Subcutaneous adipose tissue (tissue), 4 donors: ENCODE measurements around the gene EHMT1. TPM values are rescaled to one million over a fixed set of nuclear protein-coding genes. Genes with fewer than 3 reads are reported as not detected.

Source experiments
- CTCF ChIP-seq: fragments of 450-650 bp; IDR thresholded peaks from one replicate; pipeline ENCODE4 v1.5.1; 2016; ENCODE audit warnings: low read depth, mild to moderate bottlenecking, control low read depth, antibody characterized with exemption, moderate library complexity
- total RNA-seq, 4 donors: library from RNA; depleted of rRNA; stranded (reverse); fragments of >200 nt; gene quantifications; one replicate each; pipeline ENCODE4 v1.1.0, GENCODE V29; 2016

Gene EHMT1
- total RNA-seq, 4 donors from 2014 or later, result 53.2 to 168 (median 65.9) TPM

GRCh38 chr9:137785704-137786161 is 166.9 kb downstream of the EHMT1 start:
- no peak for TF ChIP-seq CTCF

GRCh38 chr9:137786511-137786920 is 167.7 kb downstream of the EHMT1 start:
- TF ChIP-seq CTCF, result no peak

DNA sequence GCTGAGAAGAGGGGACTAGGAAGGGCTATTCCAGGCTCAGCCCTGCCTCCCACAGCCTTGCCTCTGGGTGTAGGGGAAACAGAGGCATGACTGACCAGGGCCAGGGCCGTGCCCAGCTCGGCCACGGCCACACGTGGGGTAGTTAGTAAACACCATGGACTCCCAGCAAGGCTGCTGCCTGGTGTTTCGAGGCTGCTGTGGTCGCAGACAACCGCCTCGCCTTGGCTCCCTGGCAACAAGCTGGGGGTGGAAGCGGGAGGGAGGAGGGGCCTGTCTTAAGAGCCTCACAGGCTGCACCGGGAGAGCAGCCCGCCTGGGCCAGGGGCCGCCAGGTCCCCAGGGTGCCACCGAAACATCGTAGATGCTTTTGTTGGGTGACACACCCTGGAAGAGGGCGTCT is 168.6 kb downstream of the EHMT1 start:
- TF ChIP-seq CTCF, result no peak

GRCh38 chr9:137787786-137788505 is 169.1 kb downstream of the EHMT1 start:
- TF ChIP-seq CTCF, result no peak

DNA sequence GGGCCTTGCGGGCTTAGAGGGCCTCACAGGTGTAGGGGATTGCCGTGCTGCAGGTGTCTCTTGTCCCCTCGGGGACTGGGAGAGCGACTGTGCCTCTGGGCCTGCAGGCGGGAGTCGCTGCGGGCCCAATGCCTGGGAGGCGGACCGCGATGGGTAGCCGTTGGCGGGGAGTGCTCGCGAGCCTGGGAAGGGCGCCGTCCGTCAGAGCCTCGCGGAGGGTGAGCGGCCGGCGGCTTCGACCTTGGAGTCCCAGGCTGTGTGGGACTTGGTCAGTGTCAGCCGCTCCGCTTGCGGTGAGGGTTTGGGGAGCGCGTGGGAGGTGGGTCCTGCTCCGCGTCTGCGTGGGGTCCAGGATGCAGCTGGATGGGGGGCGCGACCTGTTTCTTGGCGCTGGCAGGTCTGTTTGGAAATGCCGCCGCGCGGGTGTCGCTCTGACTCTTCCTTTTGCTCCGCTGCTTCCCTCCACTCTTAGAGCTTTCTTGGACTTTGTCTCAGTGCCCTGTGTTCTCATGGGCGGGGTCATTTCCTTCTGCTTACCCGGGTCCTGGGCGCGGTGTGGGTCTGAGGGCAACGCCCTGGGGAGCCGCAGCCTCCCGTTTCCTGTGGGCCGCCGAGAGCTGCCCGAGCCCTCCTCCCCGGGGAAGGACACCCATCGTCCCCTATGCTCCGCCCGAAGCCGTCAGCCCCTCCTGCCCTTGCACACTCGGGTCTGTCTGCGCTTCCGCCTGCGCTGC is 169.9 kb downstream of the EHMT1 start:
- TF ChIP-seq CTCF, result no peak

GRCh38 chr9:137789295-137789895 is 170.6 kb downstream of the EHMT1 start:
- no peak for TF ChIP-seq CTCF

DNA sequence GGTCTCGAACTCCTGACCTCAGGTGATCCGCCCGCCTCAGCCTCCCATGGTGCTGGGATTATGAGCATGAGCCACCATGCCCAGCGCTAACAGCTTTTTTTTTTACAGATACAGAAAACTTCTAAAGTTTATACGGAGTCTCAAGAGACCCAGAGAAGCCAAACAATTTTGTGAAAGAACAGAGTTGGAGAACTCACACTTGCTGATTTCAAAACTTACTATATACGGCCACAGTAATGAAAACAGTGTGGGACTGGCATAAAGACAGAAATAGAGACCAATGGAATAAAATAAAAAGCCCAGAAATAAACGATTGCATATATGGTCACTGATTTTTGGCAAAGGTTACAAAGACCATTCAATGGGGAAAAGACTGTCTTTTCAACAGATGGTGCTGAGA is 173.1 kb downstream of the EHMT1 start:
- no peak for TF ChIP-seq CTCF
